ENCODE results near the gene USP15.
"Not testable (repeated sequence)": the region's sequence is repeated elsewhere in the genome, so short reads cannot be mapped to it uniquely, and the experiment has no call there.

Gene USP15

DNA sequence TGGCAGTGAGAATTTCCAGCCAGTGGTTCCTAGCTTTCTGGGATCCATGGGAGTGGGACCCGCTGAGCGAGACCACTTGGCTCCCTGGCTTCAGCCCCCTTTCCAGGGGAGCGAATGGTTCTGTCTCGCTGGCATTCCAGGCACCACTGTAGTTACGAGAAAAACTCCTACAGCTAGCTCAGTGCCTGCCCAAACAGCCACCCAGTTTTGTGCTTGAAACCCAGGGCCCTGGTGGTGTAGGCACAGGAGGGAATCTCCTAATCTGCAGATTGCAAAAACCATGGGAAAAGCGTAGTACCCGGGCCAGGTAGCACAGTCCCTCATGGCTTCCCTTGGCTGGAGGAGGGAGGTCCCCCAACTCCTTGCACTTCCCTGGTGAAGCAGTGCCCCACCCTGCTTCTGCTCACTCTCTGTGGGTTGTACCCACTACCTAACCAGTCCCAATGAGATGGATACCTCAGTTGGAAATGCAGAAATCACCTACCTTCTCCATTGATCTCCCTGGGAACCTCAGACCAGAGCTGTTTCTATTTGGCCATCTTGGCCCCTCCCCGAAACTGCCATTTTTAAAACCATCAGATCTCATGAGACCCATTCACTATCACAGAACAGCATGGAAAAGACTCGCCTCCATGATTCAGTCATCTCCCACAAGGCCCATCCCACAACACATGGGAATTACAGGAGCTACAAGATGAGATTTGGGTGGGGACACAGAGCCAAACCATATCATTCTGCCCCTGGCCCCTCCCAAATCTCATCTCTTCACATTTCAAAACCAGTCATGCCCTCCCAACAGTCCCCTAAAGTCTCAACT is 83.3 kb downstream of the USP15 start:
- not testable (repeated sequence) for H3K27ac ChIP-seq (ENCODE audit: low read length); H3K4me2 ChIP-seq (ENCODE audit: low read depth, low read length); H3K4me3 ChIP-seq (ENCODE audit: low read length); DNase-seq; H3K9me2 ChIP-seq (replicated peaks; ENCODE audit: insufficient read depth, low read length); H2AFZ ChIP-seq (ENCODE audit: low read length); H3K4me1 ChIP-seq (ENCODE audit: low read length); H3K27me3 ChIP-seq (replicated peaks; ENCODE audit: insufficient read depth, low read length); H4K20me1 ChIP-seq (ENCODE audit: insufficient read depth, low read length); H3K36me3 ChIP-seq (replicated peaks; ENCODE audit: insufficient read depth, low read length); H3K9ac ChIP-seq (ENCODE audit: low read length); H3K9me3 ChIP-seq (replicated peaks; ENCODE audit: insufficient read depth, low read length); H3F3A ChIP-seq (ENCODE audit: insufficient read depth, low read length)
- peaks cover 20% of the 10 kb centered on the region for H3K79me2 ChIP-seq (ENCODE audit: low read length)

- not testable (repeated sequence) for H3K36me3 ChIP-seq (replicated peaks; ENCODE audit: insufficient read depth, low read length); H3K9ac ChIP-seq (ENCODE audit: low read length); H2AFZ ChIP-seq (ENCODE audit: low read length); H3K27ac ChIP-seq (ENCODE audit: low read length); H3K9me3 ChIP-seq (replicated peaks; ENCODE audit: insufficient read depth, low read length); H3K4me1 ChIP-seq (ENCODE audit: low read length); H3K9me2 ChIP-seq (replicated peaks; ENCODE audit: insufficient read depth, low read length); H3K79me2 ChIP-seq (ENCODE audit: low read length); H3K4me2 ChIP-seq (ENCODE audit: low read depth, low read length); H3K27me3 ChIP-seq (replicated peaks; ENCODE audit: insufficient read depth, low read length); H3F3A ChIP-seq (ENCODE audit: insufficient read depth, low read length); H4K20me1 ChIP-seq (ENCODE audit: insufficient read depth, low read length); H3K4me3 ChIP-seq (ENCODE audit: low read length); DNase-seq
Measured at GRCh38 chr12:62344731-62345556, 84.7 kb downstream of the USP15 start.

DNA sequence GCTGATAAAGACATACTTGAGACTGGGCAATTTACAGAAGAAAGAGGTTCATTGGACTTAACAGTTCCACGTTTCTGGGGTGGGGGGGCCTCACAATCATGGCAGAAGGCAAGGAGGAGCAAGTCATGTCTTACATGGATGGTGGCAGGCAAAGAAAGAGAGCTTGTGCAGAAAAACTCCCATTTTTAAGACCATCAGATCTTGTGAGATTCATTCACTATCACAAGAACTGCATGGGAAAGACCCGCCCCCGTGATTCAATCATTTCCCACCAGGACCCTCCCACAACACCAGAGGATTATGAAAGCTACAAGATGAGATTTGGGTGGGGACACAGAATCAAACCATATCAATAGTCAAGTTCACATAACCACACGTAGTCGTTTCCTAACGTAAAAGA is 85.5 kb downstream of the USP15 start:
- H3K4me1 ChIP-seq (ENCODE audit: low read length) = no peaks in the 10 kb centered on the region
- 0 out of 2 replicates have a peak, but pooled peaks cover 3% of the 10 kb centered on the region for H3K79me2 ChIP-seq (ENCODE audit: low read length)
- no peaks in the 10 kb centered on the region; the same call in 1 of the 2 replicates for H3K36me3 ChIP-seq (replicated peaks; ENCODE audit: insufficient read depth, low read length)
- no peaks in the 10 kb centered on the region for H3K9me3 ChIP-seq (replicated peaks; ENCODE audit: insufficient read depth, low read length)
- H3K9me2 ChIP-seq (replicated peaks; ENCODE audit: insufficient read depth, low read length) = no peaks in the 10 kb centered on the region
- no peaks in the 10 kb centered on the region for H3F3A ChIP-seq (ENCODE audit: insufficient read depth, low read length)
- no peak for TF ChIP-seq EZH2 (optimal IDR thresholded peaks at IDR 0.05; ENCODE audit: low read depth, low read length)
- no peak for TF ChIP-seq EZH2phosphoT487 (IDR thresholded peaks at IDR 0.05; ENCODE audit: low read length)
- TF ChIP-seq, protein P1, sequence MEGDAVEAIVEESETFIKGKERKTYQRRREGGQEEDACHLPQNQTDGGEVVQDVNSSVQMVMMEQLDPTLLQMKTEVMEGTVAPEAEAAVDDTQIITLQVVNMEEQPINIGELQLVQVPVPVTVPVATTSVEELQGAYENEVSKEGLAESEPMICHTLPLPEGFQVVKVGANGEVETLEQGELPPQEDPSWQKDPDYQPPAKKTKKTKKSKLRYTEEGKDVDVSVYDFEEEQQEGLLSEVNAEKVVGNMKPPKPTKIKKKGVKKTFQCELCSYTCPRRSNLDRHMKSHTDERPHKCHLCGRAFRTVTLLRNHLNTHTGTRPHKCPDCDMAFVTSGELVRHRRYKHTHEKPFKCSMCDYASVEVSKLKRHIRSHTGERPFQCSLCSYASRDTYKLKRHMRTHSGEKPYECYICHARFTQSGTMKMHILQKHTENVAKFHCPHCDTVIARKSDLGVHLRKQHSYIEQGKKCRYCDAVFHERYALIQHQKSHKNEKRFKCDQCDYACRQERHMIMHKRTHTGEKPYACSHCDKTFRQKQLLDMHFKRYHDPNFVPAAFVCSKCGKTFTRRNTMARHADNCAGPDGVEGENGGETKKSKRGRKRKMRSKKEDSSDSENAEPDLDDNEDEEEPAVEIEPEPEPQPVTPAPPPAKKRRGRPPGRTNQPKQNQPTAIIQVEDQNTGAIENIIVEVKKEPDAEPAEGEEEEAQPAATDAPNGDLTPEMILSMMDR (IDR thresholded peaks at IDR 0.05; ENCODE audit: low read length) = no peak
- H3K4me2 ChIP-seq (ENCODE audit: low read depth, low read length) = no peak overlapping the region
- H2AFZ ChIP-seq (ENCODE audit: low read length) = no peak overlapping the region
- no peaks in the 10 kb centered on the region for H3K27me3 ChIP-seq (replicated peaks; ENCODE audit: insufficient read depth, low read length)
- no peak overlapping the region for H3K9ac ChIP-seq (ENCODE audit: low read length)
- H3K27ac ChIP-seq (ENCODE audit: low read length) = no peak overlapping the region
- no peak overlapping the region for H3K4me3 ChIP-seq (ENCODE audit: low read length)
- no peaks in the 10 kb centered on the region for H4K20me1 ChIP-seq (ENCODE audit: insufficient read depth, low read length)
- no peak for DNase-seq

DNA sequence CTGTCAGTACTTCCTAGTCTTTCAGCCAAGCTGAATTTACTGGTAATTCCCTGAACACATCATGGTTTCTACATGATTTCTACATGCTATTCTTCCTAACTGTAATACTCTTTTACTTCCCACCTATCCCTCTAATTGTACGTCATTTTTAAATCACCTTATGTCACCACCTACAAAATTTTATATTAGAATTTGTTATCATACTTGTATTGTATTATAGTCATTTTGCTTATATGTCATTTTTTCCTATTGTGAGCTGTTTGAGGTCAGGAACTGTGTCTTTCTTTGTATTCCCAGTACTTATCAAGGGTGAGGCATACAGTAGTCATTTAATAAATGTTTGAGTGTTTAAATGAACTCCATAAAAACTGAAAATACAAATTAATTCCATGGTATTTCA is 86.6 kb downstream of the USP15 start:
- H4K20me1 ChIP-seq (ENCODE audit: insufficient read depth, low read length) = no peaks in the 10 kb centered on the region
- no peaks in the 10 kb centered on the region for H3K27me3 ChIP-seq (replicated peaks; ENCODE audit: insufficient read depth, low read length)
- no peaks in the 10 kb centered on the region for H3K4me1 ChIP-seq (ENCODE audit: low read length)
- no peak overlapping the region for H3K4me2 ChIP-seq (ENCODE audit: low read depth, low read length)
- H3K36me3 ChIP-seq (replicated peaks; ENCODE audit: insufficient read depth, low read length) = no peaks in the 10 kb centered on the region; the same call in 1 of the 2 replicates
- H3K9me2 ChIP-seq (replicated peaks; ENCODE audit: insufficient read depth, low read length) = no peaks in the 10 kb centered on the region
- no peaks in the 10 kb centered on the region for H3K9me3 ChIP-seq (replicated peaks; ENCODE audit: insufficient read depth, low read length)
- H3F3A ChIP-seq (ENCODE audit: insufficient read depth, low read length) = no peaks in the 10 kb centered on the region
- H3K4me3 ChIP-seq (ENCODE audit: low read length) = no peak overlapping the region
- no peak for TF ChIP-seq EZH2 (optimal IDR thresholded peaks at IDR 0.05; ENCODE audit: low read depth, low read length)
- TF ChIP-seq EZH2phosphoT487 (IDR thresholded peaks at IDR 0.05; ENCODE audit: low read length) = no peak
- TF ChIP-seq, protein P1 (IDR thresholded peaks at IDR 0.05; ENCODE audit: low read length) = no peak
- no peak overlapping the region for H3K27ac ChIP-seq (ENCODE audit: low read length)
- no peaks in the 10 kb centered on the region for H3K79me2 ChIP-seq (ENCODE audit: low read length)
- no peak for DNase-seq
- H3K9ac ChIP-seq (ENCODE audit: low read length) = no peak overlapping the region
- no peak overlapping the region for H2AFZ ChIP-seq (ENCODE audit: low read length)

All from MM.1S (cell line).